Kidney (tissue), 14 donors: ENCODE results near the gene CSNK1D. TPM values are rescaled to one million over a fixed set of nuclear protein-coding genes. Genes with fewer than 3 reads are reported as not detected.

Experiments used
- DNase-seq, 5 donors: peaks; one replicate each; pipeline ENCODE4 v3.0.0-alpha.2; 2013 to 2020
- FAIRE-seq: peaks from 2 replicates; lab custom pipeline; 2012; peaks lifted over from hg19 to GRCh38; lab: Jason Lieb, UNC
- H3K27ac ChIP-seq, 2 donors: one replicate each; pipeline ENCODE4 v1.7.0; 2013; ENCODE audit warnings: low read depth in 2 of 2, low read length in 2 of 2, inconsistent platforms in 1 of 2
- H3K27me3 ChIP-seq: one replicate; pipeline ENCODE4 v1.7.1; 2013; ENCODE audit warnings: low read length, inconsistent platforms; ENCODE audit not compliant: control insufficient read depth, insufficient read depth
- H3K36me3 ChIP-seq, 3 donors: one replicate each; pipeline versions ENCODE4 v1.7.0 to v1.7.1; 2013; ENCODE audit warnings: low read length in 3 of 3, control low read depth in 1 of 3, inconsistent platforms in 1 of 3; ENCODE audit not compliant: insufficient read depth in 3 of 3, control insufficient read depth in 2 of 3
- H3K4me1 ChIP-seq, 3 donors: one replicate each; pipeline versions ENCODE4 v1.7.0 to v1.7.1; 2013; ENCODE audit warnings: low read length in 3 of 3, inconsistent platforms in 1 of 3, low read depth in 1 of 3; ENCODE audit not compliant: control insufficient read depth in 2 of 3, insufficient read depth in 2 of 3
- H3K4me3 ChIP-seq, 3 donors: one replicate each; pipeline versions ENCODE4 v1.7.0 to v1.8.1; 2013; ENCODE audit warnings: low read length in 3 of 3, control low read depth in 1 of 3, inconsistent platforms in 1 of 3
- H3K9ac ChIP-seq, 3 donors: one replicate each; pipeline versions ENCODE4 v1.7.0 to v1.7.1; 2013; ENCODE audit warnings: low read length in 3 of 3, control low read depth in 1 of 3, inconsistent platforms in 1 of 3
- H3K9me3 ChIP-seq, 3 donors: one replicate each; pipeline versions ENCODE4 v1.7.0 to v1.7.1; 2013; ENCODE audit warnings: low read length in 3 of 3, control low read depth in 1 of 3, inconsistent platforms in 1 of 3; ENCODE audit not compliant: control insufficient read depth in 2 of 3, insufficient read depth in 1 of 3
- intact Hi-C: fragments of 100-400 bp; cut with DNase I; formaldehyde crosslinking; loops from one replicate; pipeline ENCODE4 v1.11.1; 2022
- polyA plus RNA-seq: library from polyadenylated mRNA; stranded (reverse); fragments of 350-450 nt; fragmentation: Illumina TruSeq; extraction: RNeasy Lipid Tissue Mini Kit (QIAGEN cat#74804); gene quantifications from one replicate; pipeline ENCODE4 v1.2.3, GENCODE V29; 2014; ENCODE audit warnings: low read depth, low replicate concordance; ENCODE audit not compliant: insufficient read depth
- total RNA-seq: library from RNA; stranded (reverse); fragmentation: NEBNext Ultra II Directional; extraction: Animal tissue kit (Norgen Biotek cat#: 25700); gene quantifications from one replicate; pipeline ENCODE4 v1.2.1, GENCODE V29; 2021
- TF ChIP-seq, protein P1 (sequence below): IDR thresholded peaks from 3 replicates; pipeline ENCODE4 v1.5.1; 2012; ENCODE audit warnings: mild to moderate bottlenecking, moderate library complexity, borderline replicate concordance; ENCODE audit not compliant: insufficient read depth; ENCODE audit errors: extremely low read depth
- donor health status: control.
- donor health status: control.
- donor health status: control.
- donor health status: control.
- donor health status: control.
- donor health status: DM: yes; HTN: yes; CAD: no.
- donor health status: Normal renal cell carcinoma (clear cell type).

Gene CSNK1D
- total and polyA plus RNA-seq, 2 donors from 2014 or later: 69.7 to 160 TPM

DNA sequence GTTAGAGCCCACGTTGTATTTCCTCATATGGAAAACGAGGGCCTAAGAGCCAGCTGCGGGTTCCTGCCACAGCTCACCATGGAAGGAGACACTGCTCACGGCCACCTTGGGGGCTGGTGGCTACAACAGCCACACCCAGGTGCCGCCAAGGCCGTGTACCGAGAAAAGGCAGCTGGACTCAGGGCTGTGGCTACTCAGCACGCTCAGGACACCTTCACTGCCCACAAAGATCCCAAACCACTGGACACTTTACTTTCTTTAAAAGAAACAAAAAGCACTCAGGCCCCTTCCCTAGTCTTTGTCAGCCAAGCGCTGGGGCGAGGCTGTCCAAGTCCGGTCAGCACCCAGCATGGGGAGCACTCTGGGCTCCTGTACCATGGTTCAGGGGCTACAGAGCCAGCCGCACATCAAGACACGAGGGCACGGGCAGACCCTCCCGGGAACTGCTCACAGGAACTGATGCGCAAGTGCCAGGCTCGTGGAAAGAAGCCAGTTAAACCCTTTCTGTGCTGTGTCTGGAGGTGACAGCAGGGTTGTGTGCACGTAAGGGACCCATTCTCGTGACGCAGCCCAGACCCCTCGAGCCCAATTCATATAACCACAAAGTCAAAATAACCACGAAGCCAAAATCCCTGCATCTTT is 26.2 kb downstream of the CSNK1D start:
- H3K9ac ChIP-seq: peak overlapping the region in 1 of 3 donors; percentile 34
- TF ChIP-seq, protein P1, sequence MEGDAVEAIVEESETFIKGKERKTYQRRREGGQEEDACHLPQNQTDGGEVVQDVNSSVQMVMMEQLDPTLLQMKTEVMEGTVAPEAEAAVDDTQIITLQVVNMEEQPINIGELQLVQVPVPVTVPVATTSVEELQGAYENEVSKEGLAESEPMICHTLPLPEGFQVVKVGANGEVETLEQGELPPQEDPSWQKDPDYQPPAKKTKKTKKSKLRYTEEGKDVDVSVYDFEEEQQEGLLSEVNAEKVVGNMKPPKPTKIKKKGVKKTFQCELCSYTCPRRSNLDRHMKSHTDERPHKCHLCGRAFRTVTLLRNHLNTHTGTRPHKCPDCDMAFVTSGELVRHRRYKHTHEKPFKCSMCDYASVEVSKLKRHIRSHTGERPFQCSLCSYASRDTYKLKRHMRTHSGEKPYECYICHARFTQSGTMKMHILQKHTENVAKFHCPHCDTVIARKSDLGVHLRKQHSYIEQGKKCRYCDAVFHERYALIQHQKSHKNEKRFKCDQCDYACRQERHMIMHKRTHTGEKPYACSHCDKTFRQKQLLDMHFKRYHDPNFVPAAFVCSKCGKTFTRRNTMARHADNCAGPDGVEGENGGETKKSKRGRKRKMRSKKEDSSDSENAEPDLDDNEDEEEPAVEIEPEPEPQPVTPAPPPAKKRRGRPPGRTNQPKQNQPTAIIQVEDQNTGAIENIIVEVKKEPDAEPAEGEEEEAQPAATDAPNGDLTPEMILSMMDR: no peak

DNA sequence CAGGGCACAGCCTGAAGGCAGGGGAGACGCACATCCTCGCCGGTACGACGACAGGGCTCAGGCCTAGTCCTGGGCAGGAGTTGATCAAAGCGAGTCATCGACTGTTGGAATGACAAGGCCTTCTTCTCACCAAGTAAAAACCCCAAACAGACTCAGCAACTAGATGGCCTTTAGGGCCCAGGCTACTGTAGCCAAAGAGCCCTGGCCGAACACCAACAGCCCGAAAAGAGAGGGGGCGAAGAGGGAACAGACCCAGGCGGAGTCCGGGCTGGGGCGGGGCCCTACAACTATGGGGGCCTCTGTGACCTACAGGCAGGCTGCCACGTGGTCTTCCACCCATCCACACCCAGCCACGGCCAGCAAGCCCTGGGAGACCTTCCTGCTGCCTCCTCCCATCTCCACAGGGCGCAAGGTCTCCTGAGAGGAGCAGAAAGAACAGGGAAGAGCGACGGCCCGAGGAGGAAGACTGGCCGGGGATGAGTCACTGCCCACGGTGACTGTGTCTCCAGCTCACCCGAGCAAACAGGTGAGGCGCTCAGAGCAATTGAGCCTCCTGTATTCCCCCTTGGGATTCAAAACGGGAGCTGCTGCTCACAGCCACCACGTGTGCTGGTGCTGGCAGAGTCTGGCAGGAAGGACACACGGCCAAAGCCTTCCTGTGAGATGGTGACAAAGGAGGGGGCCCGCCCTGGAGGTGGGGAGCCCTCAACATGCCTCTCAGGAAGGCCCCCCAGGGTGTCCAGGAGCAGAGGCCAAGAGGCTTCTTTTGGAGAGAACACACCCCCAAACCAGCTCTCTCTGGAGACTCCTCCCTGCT is 26.9 kb downstream of the CSNK1D start:
- intact Hi-C loops: no loop called here
- Histone ChIP-seq H3K4me1 (peaks cover 0 to 30% (median 17%) of the 10 kb centered on the region in 3 donors), H3K36me3 (peaks cover 7 to 88% (median 68%) of the 10 kb centered on the region in 3 donors), H3K27ac (peak overlapping the region; percentile 32 to 60), H3K27me3 (no peaks in the 10 kb centered on the region), H3K4me3 (no peak overlapping the region), H3K9ac (peak overlapping the region in 1 of 3 donors; percentile 34), H3K9me3 (no peaks in the 10 kb centered on the region)
- DNase-seq: peak in 1 of 5 donors; percentile 81
- no peak for FAIRE-seq
- TF ChIP-seq, protein P1: no peak

More for the DNA sequence above, 26.2 kb downstream of the CSNK1D start:
- no peaks in the 10 kb centered on the region for H3K9me3 ChIP-seq
- H3K4me1 ChIP-seq: peaks cover 0 to 25% (median 14%) of the 10 kb centered on the region in 3 donors
- intact Hi-C loops: no loop called here
- peaks cover 9 to 95% (median 72%) of the 10 kb centered on the region in 3 donors for H3K36me3 ChIP-seq
- FAIRE-seq (no peak), DNase-seq (no peak)
- no peaks in the 10 kb centered on the region for H3K27me3 ChIP-seq
- no peak overlapping the region for H3K4me3 ChIP-seq
- H3K27ac ChIP-seq: peak overlapping the region; percentile 32 to 60

DNA sequence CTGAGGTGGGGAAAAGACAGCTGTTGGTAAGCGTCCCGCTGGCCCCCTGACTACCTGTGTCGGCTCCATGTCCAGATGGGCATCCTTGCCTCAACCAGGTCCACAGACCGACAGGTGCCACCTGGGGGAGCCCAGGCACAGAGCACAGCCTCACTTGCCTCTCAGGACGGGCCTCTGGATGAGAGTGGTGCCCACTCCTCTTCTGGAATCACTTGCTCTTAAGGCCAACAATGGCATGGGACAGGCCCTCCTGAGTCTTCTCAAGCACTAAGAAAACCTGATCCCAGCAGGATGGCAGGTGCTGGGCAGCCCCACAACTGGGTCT is 27.5 kb downstream of the CSNK1D start:
- Histone ChIP-seq H3K36me3 (peaks cover 4 to 82% (median 62%) of the 10 kb centered on the region in 3 donors), H3K4me1 (peaks cover 0 to 36% (median 22%) of the 10 kb centered on the region in 3 donors), H3K27ac (no peak overlapping the region), H3K4me3 (no peak overlapping the region), H3K27me3 (no peaks in the 10 kb centered on the region), H3K9me3 (no peaks in the 10 kb centered on the region), H3K9ac (no peak overlapping the region)
- DNase-seq: peak in 1 of 5 donors; percentile 74
- no peak for FAIRE-seq
- intact Hi-C loops: no loop called here
- TF ChIP-seq, protein P1: no peak
